HCT116 (cell line): ENCODE measurements around the gene HS6ST1. TPM values are rescaled to one million over a fixed set of nuclear protein-coding genes. Genes with fewer than 3 reads are reported as not detected.

ENCODE experiments used
- ATAC-seq: fragments of 200-7000 bp; cut with Tn5 transposase; 2 replicates; pipeline ENCODE4 v1.9.1; 2020; ENCODE audit warnings: mild to moderate bottlenecking, moderate library complexity
- BruUV-seq: library from RNA; stranded (reverse); fragments of 400-500 nt; replicated peaks from 2 replicates; lab custom pipeline; 2021; lab: Mats Ljungman, UMichigan
- CTCF ChIA-PET: fragments of 300-600 bp; sonication (Branson Sonifier 250); formaldehyde crosslinking; loops from one replicate; lab custom pipeline; 2021; ENCODE audit warnings: antibody characterized with exemption; lab: Charles Lee
- POLR2A ChIA-PET: fragments of 300-600, 350-600 bp; sonication (Branson Sonifier 250); formaldehyde crosslinking; loops from one replicate; lab custom pipeline; 2021; ENCODE audit warnings: antibody characterized with exemption; lab: Charles Lee
- RAD21 ChIA-PET, 2 experiments: fragments of 300-600 bp; sonication (Branson Sonifier 250); formaldehyde crosslinking; loops; one replicate each; lab custom pipeline; 2023; ENCODE audit warnings: low total read pairs in 2 of 2; ENCODE audit not compliant: uncharacterized antibody in 2 of 2, unreplicated experiment in 2 of 2, low non-redundant PET in 1 of 2; lab: Charles Lee
- DNase-seq: peaks from one replicate; pipeline ENCODE4 v3.0.0-alpha.2; 2010; ENCODE audit warnings: low read depth, low spot score
- H2AFZ ChIP-seq: fragments of 200-600 bp; shearing (Covaris generic), sonication (generic); 2 replicates; pipeline ENCODE4 v1.6.1; 2017; ENCODE audit warnings: low read depth, mixed run types, mixed read lengths, antibody characterized with exemption, low read length; ENCODE audit not compliant: poor library complexity, severe bottlenecking
- H3K27ac ChIP-seq: 2 replicates; pipeline ENCODE4 v1.5.1; 2012; ENCODE audit warnings: low read depth, low read length
- H3K27me3 ChIP-seq: fragments of 200-600 bp; sonication (generic); 2 replicates; pipeline ENCODE4 v1.6.1; 2016; ENCODE audit warnings: mixed run types, low read length, mixed read lengths; ENCODE audit not compliant: insufficient read depth
- H3K36me3 ChIP-seq, 2 experiments: fragments of 200-500 bp in 1 of 2; fragments of 200-600 bp in 1 of 2; sonication (Bioruptor generic) in 1 of 2; sonication (generic) in 1 of 2; 2 replicates each; pipeline versions ENCODE4 v1.5.1 to v1.6.1; 2014 to 2016; ENCODE audit warnings: low read length in 2 of 2, inconsistent platforms in 1 of 2, mixed read lengths in 1 of 2, mixed run types in 1 of 2; ENCODE audit not compliant: insufficient read depth in 2 of 2, control insufficient read depth in 1 of 2
- H3K4me1 ChIP-seq, 2 experiments: fragments of 200-600 bp in 1 of 2; sonication (generic) in 1 of 2; 2 replicates each; pipeline versions ENCODE4 v1.5.1 to v1.6.1; 2012 to 2017; ENCODE audit warnings: low read length in 2 of 2, inconsistent platforms in 1 of 2, mild to moderate bottlenecking in 1 of 2, mixed read lengths in 1 of 2, mixed run types in 1 of 2, moderate library complexity in 1 of 2; ENCODE audit not compliant: insufficient read depth in 2 of 2, control insufficient read depth in 1 of 2
- H3K4me2 ChIP-seq: fragments of 200-600 bp; sonication (generic); 2 replicates; pipeline ENCODE4 v1.6.1; 2017; ENCODE audit warnings: mixed run types, low read length, mixed read lengths
- H3K4me3 ChIP-seq, 2 experiments: fragments of 200-600 bp in 1 of 2; sonication (generic) in 1 of 2; replicated peaks in 1 of 2; 2 replicates each; pipeline ENCODE4 v1.5.1; 2011 to 2016; ENCODE audit warnings: low read length in 2 of 2, control low read depth in 1 of 2, low read depth in 1 of 2, mild to moderate bottlenecking in 1 of 2, mixed read lengths in 1 of 2, mixed run types in 1 of 2
- H3K79me2 ChIP-seq: fragments of 200-600 bp; sonication (generic); 2 replicates; pipeline ENCODE4 v1.6.1; 2017; ENCODE audit warnings: mild to moderate bottlenecking, mixed run types, low read length, moderate library complexity, mixed read lengths; ENCODE audit not compliant: insufficient read depth
- H3K9ac ChIP-seq: fragments of 200-600 bp; sonication (generic); 2 replicates; pipeline ENCODE4 v1.6.1; 2016; ENCODE audit warnings: low read length, mixed read lengths
- H3K9me2 ChIP-seq: fragments of 200-600 bp; sonication (generic), shearing (Covaris generic); 2 replicates; pipeline ENCODE4 v1.6.1; 2017; ENCODE audit warnings: mixed run types, mild to moderate bottlenecking, moderate library complexity; ENCODE audit not compliant: insufficient read depth
- H3K9me3 ChIP-seq, 2 experiments: fragments of 200-500 bp in 1 of 2; fragments of 200-600 bp in 1 of 2; sonication (Bioruptor generic) in 1 of 2; sonication (generic) in 1 of 2; 2 replicates each; pipeline ENCODE4 v1.6.1; 2014 to 2017; ENCODE audit warnings: low read length in 2 of 2, mixed read lengths in 2 of 2, inconsistent platforms in 1 of 2, low read depth in 1 of 2, mild to moderate bottlenecking in 1 of 2, mixed run types in 1 of 2, moderate library complexity in 1 of 2; ENCODE audit not compliant: control insufficient read depth in 1 of 2, insufficient read depth in 1 of 2
- H4K20me1 ChIP-seq: fragments of 200-600 bp; sonication (generic), shearing (Covaris generic); 2 replicates; pipeline ENCODE4 v1.6.1; 2017; ENCODE audit warnings: mixed run types, mild to moderate bottlenecking, moderate library complexity; ENCODE audit not compliant: insufficient read depth
- CBX3 ChIP-seq: IDR thresholded peaks from 2 replicates; pipeline ENCODE4 v1.6.1; 2012; ENCODE audit warnings: low read depth
- CEBPB ChIP-seq: IDR thresholded peaks from 2 replicates; pipeline ENCODE4 v1.6.1; 2012; ENCODE audit warnings: low read depth
- EGR1 ChIP-seq: IDR thresholded peaks from 2 replicates; pipeline ENCODE4 v1.6.1; 2012; ENCODE audit warnings: low read depth
- EZH2 ChIP-seq: fragments of 200-600 bp; sonication (generic); IDR thresholded peaks from 2 replicates; pipeline ENCODE4 v1.6.1; 2017; ENCODE audit warnings: antibody characterized with exemption, mixed run types
- EZH2phosphoT487 ChIP-seq: fragments of 200-600 bp; IDR thresholded peaks from 2 replicates; pipeline ENCODE4 v1.6.1; 2018; ENCODE audit warnings: antibody characterized with exemption, borderline replicate concordance
- POLR2A ChIP-seq: IDR thresholded peaks from 2 replicates; pipeline ENCODE4 v1.7.0; 2011; ENCODE audit warnings: borderline replicate concordance; ENCODE audit not compliant: insufficient read depth, insufficient read length; ENCODE audit errors: extremely low read depth
- TCF7L2 ChIP-seq: IDR thresholded peaks from 2 replicates; pipeline ENCODE4 v1.7.0; 2011; ENCODE audit warnings: borderline replicate concordance, inconsistent platforms; ENCODE audit not compliant: insufficient read depth, insufficient read length; ENCODE audit errors: extremely low read depth
- ZBTB33 ChIP-seq: IDR thresholded peaks from 2 replicates; pipeline ENCODE4 v1.6.1; 2011; ENCODE audit warnings: mild to moderate bottlenecking, low read length, moderate library complexity; ENCODE audit not compliant: insufficient replicate concordance; ENCODE audit errors: extremely low read depth
- ZFX ChIP-seq: fragments of 450-650 bp; IDR thresholded peaks from 2 replicates; pipeline ENCODE4 v1.6.1; 2017
- intact Hi-C: fragments of 100-400 bp; cut with micrococcal nuclease; formaldehyde crosslinking; loops from 2 replicates; pipeline ENCODE4 v1.10.0; 2022
- total RNA-seq: library from RNA; stranded (reverse); gene quantifications from one replicate; pipeline ENCODE4 v1.2.1, GENCODE V29; 2021; ENCODE audit not compliant: unreplicated experiment

HS6ST1 gene
- total RNA-seq, 1 experiment from 2014 or later = 35.0 TPM

DNA sequence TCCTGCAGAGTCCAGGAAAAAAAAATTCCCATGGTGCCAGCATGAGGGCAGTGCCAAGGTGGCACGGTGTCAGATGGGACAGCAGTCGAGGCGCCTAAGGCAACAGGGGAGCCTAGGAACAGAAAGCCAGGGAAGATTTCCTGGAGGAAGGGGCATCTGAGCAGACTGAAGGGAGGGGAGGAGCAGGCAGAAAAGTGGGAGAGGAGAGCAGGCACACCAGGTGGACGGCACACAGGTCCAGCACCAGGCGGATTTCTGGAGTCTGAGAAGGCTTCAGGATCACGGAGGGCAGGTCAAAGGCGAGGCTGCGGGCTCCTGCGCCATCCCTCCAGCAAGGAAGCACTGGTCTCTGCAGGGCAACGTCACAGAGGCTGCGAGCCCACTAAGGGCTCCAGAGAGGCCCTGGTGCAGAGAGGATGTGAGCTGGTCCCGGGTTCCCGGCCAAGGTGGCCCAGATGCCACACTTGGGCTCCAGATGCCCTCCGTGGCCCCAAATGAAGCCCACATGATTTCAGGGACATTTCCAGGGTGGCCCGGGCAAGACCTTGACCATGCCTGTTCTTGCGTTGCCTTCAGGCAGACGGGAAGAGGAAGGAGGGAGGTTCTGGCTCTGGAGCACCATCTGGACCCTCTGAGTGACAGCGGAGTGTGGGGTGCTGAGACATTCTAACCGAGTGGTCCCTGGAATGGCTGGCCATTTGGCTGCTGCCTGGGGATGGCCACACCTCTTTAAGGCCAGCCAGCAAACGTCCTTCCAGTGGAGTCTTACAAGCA lies 4.1 kb downstream of the HS6ST1 start:
- H3K9me2 ChIP-seq = no peaks in the 10 kb centered on the region
- CTCF ChIA-PET = no interaction called here
- H3K79me2 ChIP-seq = peaks cover 83% of the 10 kb centered on the region
- POLR2A ChIA-PET = no interaction called here
- no peak for ATAC-seq
- RAD21 ChIA-PET = no interaction called here
- no peak for DNase-seq
- H3K9ac ChIP-seq = no peak overlapping the region
- no peak for TF ChIP-seq EZH2phosphoT487
- no peak for TF ChIP-seq CBX3
- TF ChIP-seq ZBTB33 = no peak
- TF ChIP-seq EZH2 = no peak
- no peak for TF ChIP-seq EGR1
- no peak for TF ChIP-seq ZFX
- no peak for TF ChIP-seq POLR2A
- TF ChIP-seq TCF7L2 = no peak
- TF ChIP-seq CEBPB = no peak
- no peaks in the 10 kb centered on the region for H3K9me3 ChIP-seq
- H3K27ac ChIP-seq = no peak overlapping the region
- no peak overlapping the region for H3K4me3 ChIP-seq
- H4K20me1 ChIP-seq = peaks cover 6% of the 10 kb centered on the region; the same call in 1 of the 2 replicates
- no TSS peak for BruUV-seq
- H3K36me3 ChIP-seq = peaks cover 0 to 12% of the 10 kb centered on the region in 2 experiments; a peak in 2 of 4 replicates
- H2AFZ ChIP-seq = no peak overlapping the region
- H3K4me1 ChIP-seq = peaks cover 15 to 27% of the 10 kb centered on the region in 2 experiments; a peak in 3 of 4 replicates
- intact Hi-C loops = loop anchor here (10.0 kb wide), 1 partner anchor 250 kb away; no protein-coding TSS in a partner anchor
- H3K27me3 ChIP-seq = no peaks in the 10 kb centered on the region
- no peak overlapping the region for H3K4me2 ChIP-seq
